Measurements from ENCODE around the gene TYK2.

TYK2 gene

GRCh38 chr19:10365518-10365917 lies 14.9 kb downstream of the TYK2 start:
- Histone ChIP-seq H3K36me3 (replicated peaks; ENCODE audit: low read depth, low read length) (peaks cover 79% of the 10 kb centered on the region), H3K27ac (ENCODE audit: low read length) (no peak overlapping the region), H3K4me1 (ENCODE audit: low read length) (peaks cover 12% of the 10 kb centered on the region; the same call in 1 of the 2 replicates), H3K27me3 (ENCODE audit: low read depth, low read length) (no peaks in the 10 kb centered on the region), H3K4me3 (ENCODE audit: low read length) (no peak overlapping the region), H3K9me3 (ENCODE audit: insufficient read depth, low read length) (no peaks in the 10 kb centered on the region), H2AFZ (ENCODE audit: low read depth, low read length) (no peak overlapping the region), H4K20me1 (ENCODE audit: insufficient read depth, low read length) (0 out of 2 replicates have a peak, but pooled peaks cover 7% of the 10 kb centered on the region), H3K9ac (ENCODE audit: low read length) (no peak overlapping the region), H3K79me2 (ENCODE audit: low read length) (peaks cover 27% of the 10 kb centered on the region), H3K4me2 (ENCODE audit: low read length) (no peak overlapping the region)
- TF ChIP-seq CTCF (IDR thresholded peaks at IDR 0.05; ENCODE audit: low read depth, low read length) (no peak), EZH2phosphoT487 (IDR thresholded peaks at IDR 0.05; ENCODE audit: low read depth) (no peak)

DNA sequence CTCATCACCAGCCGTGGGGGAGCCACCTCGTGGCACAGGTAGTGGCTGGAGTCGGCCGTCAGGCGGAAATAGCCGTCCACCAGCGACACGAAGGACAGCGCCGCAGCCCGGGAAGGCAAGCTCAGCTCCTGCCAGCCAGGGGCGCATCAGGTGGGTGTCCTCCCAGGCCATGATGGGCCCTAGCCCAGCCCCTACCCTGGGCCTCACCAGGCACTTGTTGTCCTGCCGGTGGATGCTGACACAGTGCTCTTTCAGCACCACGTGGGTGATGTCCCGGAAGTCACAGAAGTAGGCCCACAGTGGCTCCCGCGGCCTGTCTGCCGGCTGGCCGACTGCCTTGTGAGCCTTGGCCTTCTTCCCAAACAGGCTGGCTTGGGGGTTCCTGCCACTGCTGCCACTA lies 15.7 kb downstream of the TYK2 start:
- Histone ChIP-seq H4K20me1 (ENCODE audit: insufficient read depth, low read length) (0 out of 2 replicates have a peak, but pooled peaks cover 7% of the 10 kb centered on the region), H3K27ac (ENCODE audit: low read length) (no peak overlapping the region), H2AFZ (ENCODE audit: low read depth, low read length) (no peak overlapping the region), H3K36me3 (replicated peaks; ENCODE audit: low read depth, low read length) (peaks cover 74% of the 10 kb centered on the region), H3K4me3 (ENCODE audit: low read length) (no peak overlapping the region), H3K4me2 (ENCODE audit: low read length) (no peak overlapping the region), H3K9ac (ENCODE audit: low read length) (no peak overlapping the region), H3K9me3 (ENCODE audit: insufficient read depth, low read length) (no peaks in the 10 kb centered on the region), H3K4me1 (ENCODE audit: low read length) (peaks cover 12% of the 10 kb centered on the region; the same call in 1 of the 2 replicates), H3K27me3 (ENCODE audit: low read depth, low read length) (no peaks in the 10 kb centered on the region), H3K79me2 (ENCODE audit: low read length) (peaks cover 27% of the 10 kb centered on the region)
- TF ChIP-seq EZH2phosphoT487 (IDR thresholded peaks at IDR 0.05; ENCODE audit: low read depth) (no peak), CTCF (IDR thresholded peaks at IDR 0.05; ENCODE audit: low read depth, low read length) (no peak)

DNA sequence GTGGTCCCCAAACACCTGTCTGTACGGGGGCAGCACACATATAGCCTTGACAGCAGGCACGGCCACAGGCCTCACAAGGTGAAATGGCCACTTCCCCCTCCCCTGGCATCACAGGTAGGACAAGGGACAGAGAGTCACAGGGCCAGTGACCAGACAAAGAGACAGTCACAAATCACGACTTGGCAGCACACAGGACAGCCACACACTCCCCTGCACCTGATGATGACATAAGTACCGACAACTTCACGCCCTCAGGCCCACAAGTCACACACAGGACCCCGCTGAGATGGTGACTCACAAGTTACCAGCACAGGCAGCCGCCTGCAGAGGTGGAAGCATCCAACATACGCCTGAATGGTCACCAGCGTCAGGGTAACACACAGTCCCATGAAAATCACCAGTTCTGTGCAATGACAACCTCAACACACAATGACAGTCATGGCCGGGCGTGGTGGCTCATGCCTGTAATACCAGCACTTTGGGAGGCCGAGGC lies 16.5 kb downstream of the TYK2 start:
- no peak overlapping the region for H2AFZ ChIP-seq (ENCODE audit: low read depth, low read length)
- TF ChIP-seq EZH2phosphoT487 (IDR thresholded peaks at IDR 0.05; ENCODE audit: low read depth) (no peak), CTCF (IDR thresholded peaks at IDR 0.05; ENCODE audit: low read depth, low read length) (no peak)
- H3K4me3 ChIP-seq (ENCODE audit: low read length), result no peak overlapping the region
- H3K9me3 ChIP-seq (ENCODE audit: insufficient read depth, low read length), result no peaks in the 10 kb centered on the region
- peaks cover 27% of the 10 kb centered on the region for H3K79me2 ChIP-seq (ENCODE audit: low read length)
- H3K4me1 ChIP-seq (ENCODE audit: low read length), result peaks cover 12% of the 10 kb centered on the region; the same call in 1 of the 2 replicates
- H3K4me2 ChIP-seq (ENCODE audit: low read length), result no peak overlapping the region
- no peak overlapping the region for H3K9ac ChIP-seq (ENCODE audit: low read length)
- peaks cover 71% of the 10 kb centered on the region for H3K36me3 ChIP-seq (replicated peaks; ENCODE audit: low read depth, low read length)
- 0 out of 2 replicates have a peak, but pooled peaks cover 7% of the 10 kb centered on the region for H4K20me1 ChIP-seq (ENCODE audit: insufficient read depth, low read length)
- no peak overlapping the region for H3K27ac ChIP-seq (ENCODE audit: low read length)
- no peaks in the 10 kb centered on the region for H3K27me3 ChIP-seq (ENCODE audit: low read depth, low read length)

DNA sequence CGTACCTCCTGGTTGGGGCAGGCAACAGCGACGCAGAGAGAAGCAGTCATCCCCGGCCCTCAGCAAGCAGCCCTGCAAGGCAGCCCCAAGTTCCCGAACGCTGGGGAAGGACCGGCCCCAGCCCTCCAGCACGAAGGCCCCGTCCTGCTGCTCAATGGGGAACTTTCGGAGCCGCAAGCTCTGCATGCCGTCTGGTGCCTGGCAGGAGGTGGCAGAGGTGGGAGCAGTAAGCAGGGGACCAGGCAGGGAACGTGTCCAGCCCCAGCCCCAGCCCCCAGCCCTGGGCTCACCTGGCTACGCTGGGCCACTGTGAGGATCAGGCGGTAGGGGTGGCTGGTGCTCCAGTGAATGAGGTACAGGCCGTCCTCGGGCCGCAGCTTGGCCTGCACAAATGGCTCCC lies 18.1 kb downstream of the TYK2 start:
- no peaks in the 10 kb centered on the region for H3K27me3 ChIP-seq (ENCODE audit: low read depth, low read length)
- H4K20me1 ChIP-seq (ENCODE audit: insufficient read depth, low read length), result 0 out of 2 replicates have a peak, but pooled peaks cover 7% of the 10 kb centered on the region
- no peak overlapping the region for H2AFZ ChIP-seq (ENCODE audit: low read depth, low read length)
- peaks cover 24% of the 10 kb centered on the region for H3K79me2 ChIP-seq (ENCODE audit: low read length)
- H3K27ac ChIP-seq (ENCODE audit: low read length), result no peak overlapping the region
- no peak for TF ChIP-seq EZH2phosphoT487 (IDR thresholded peaks at IDR 0.05; ENCODE audit: low read depth)
- no peak for TF ChIP-seq CTCF (IDR thresholded peaks at IDR 0.05; ENCODE audit: low read depth, low read length)
- no peak overlapping the region for H3K4me2 ChIP-seq (ENCODE audit: low read length)
- peaks cover 12% of the 10 kb centered on the region; the same call in 1 of the 2 replicates for H3K4me1 ChIP-seq (ENCODE audit: low read length)
- H3K9ac ChIP-seq (ENCODE audit: low read length), result no peak overlapping the region
- peaks cover 70% of the 10 kb centered on the region for H3K36me3 ChIP-seq (replicated peaks; ENCODE audit: low read depth, low read length)
- no peak overlapping the region for H3K4me3 ChIP-seq (ENCODE audit: low read length)
- no peaks in the 10 kb centered on the region for H3K9me3 ChIP-seq (ENCODE audit: insufficient read depth, low read length)
